ENCODE data around the gene UCN2.

- no peak for TF ChIP-seq CTCF (conservative IDR thresholded peaks at IDR 0.05; ENCODE audit: low read depth, low read length)
- TF ChIP-seq MAFK (IDR thresholded peaks at IDR 0.05; ENCODE audit: low read depth, low read length), result no peak
- TF ChIP-seq MAZ (IDR thresholded peaks at IDR 0.05; ENCODE audit: borderline replicate concordance, low read depth, low read length), result no peak
- TF ChIP-seq BHLHE40 (IDR thresholded peaks at IDR 0.05; ENCODE audit: low read depth, low read length), result no peak
- TF ChIP-seq RCOR1 (IDR thresholded peaks at IDR 0.05; ENCODE audit: insufficient replicate concordance, low read length), result no peak
- TF ChIP-seq POLR2A (IDR thresholded peaks at IDR 0.05; ENCODE audit: low read depth, low read length), result no peak
Observed at GRCh38 chr3:48565591-48566400, 2.2 kb upstream of the UCN2 start.
